ENCODE results near the gene CFAP44.

The CFAP44 gene

GRCh38 chr3:113439606-113440005 is 1.7 kb downstream of the CFAP44 start:
- no peaks in the 10 kb centered on the region for H3K9me3 ChIP-seq (ENCODE audit: control insufficient read depth, low read length)
- no peaks in the 10 kb centered on the region for H3K27me3 ChIP-seq (replicated peaks; ENCODE audit: control insufficient read depth, insufficient read depth, low read length, poor library complexity, severe bottlenecking)
- no peak for DNase-seq
- H3K4me1 ChIP-seq (ENCODE audit: control insufficient read depth, insufficient read depth, low read length, poor library complexity, severe bottlenecking): no peaks in the 10 kb centered on the region
- H3K36me3 ChIP-seq (ENCODE audit: control insufficient read depth, insufficient read depth, low read length): no peaks in the 10 kb centered on the region
- H3K27ac ChIP-seq (ENCODE audit: insufficient read depth, low read length, poor library complexity, severe bottlenecking): no peak overlapping the region
- no peak overlapping the region for H3K4me3 ChIP-seq (ENCODE audit: insufficient read depth, low read depth, low read length, poor library complexity, severe bottlenecking)

- no peak overlapping the region for H3K27ac ChIP-seq (ENCODE audit: insufficient read depth, low read length, poor library complexity, severe bottlenecking)
- no peaks in the 10 kb centered on the region for H3K9me3 ChIP-seq (ENCODE audit: control insufficient read depth, low read length)
- no peaks in the 10 kb centered on the region for H3K4me1 ChIP-seq (ENCODE audit: control insufficient read depth, insufficient read depth, low read length, poor library complexity, severe bottlenecking)
- H3K36me3 ChIP-seq (ENCODE audit: control insufficient read depth, insufficient read depth, low read length): no peaks in the 10 kb centered on the region
- no peak overlapping the region for H3K4me3 ChIP-seq (ENCODE audit: insufficient read depth, low read depth, low read length, poor library complexity, severe bottlenecking)
- no peak for DNase-seq
- no peaks in the 10 kb centered on the region for H3K27me3 ChIP-seq (replicated peaks; ENCODE audit: control insufficient read depth, insufficient read depth, low read length, poor library complexity, severe bottlenecking)
Measured at GRCh38 chr3:113438224-113438623, 3.1 kb downstream of the CFAP44 start.

GRCh38 chr3:113437411-113437810 is 3.9 kb downstream of the CFAP44 start:
- Histone ChIP-seq H3K27ac (ENCODE audit: insufficient read depth, low read length, poor library complexity, severe bottlenecking) (no peak overlapping the region), H3K4me3 (ENCODE audit: insufficient read depth, low read depth, low read length, poor library complexity, severe bottlenecking) (no peak overlapping the region), H3K9me3 (ENCODE audit: control insufficient read depth, low read length) (no peaks in the 10 kb centered on the region), H3K27me3 (replicated peaks; ENCODE audit: control insufficient read depth, insufficient read depth, low read length, poor library complexity, severe bottlenecking) (no peaks in the 10 kb centered on the region), H3K36me3 (ENCODE audit: control insufficient read depth, insufficient read depth, low read length) (no peaks in the 10 kb centered on the region), H3K4me1 (ENCODE audit: control insufficient read depth, insufficient read depth, low read length, poor library complexity, severe bottlenecking) (no peaks in the 10 kb centered on the region)
- no peak for DNase-seq

GRCh38 chr3:113436809-113437208 is 4.5 kb downstream of the CFAP44 start:
- Histone ChIP-seq H3K4me1 (ENCODE audit: control insufficient read depth, insufficient read depth, low read length, poor library complexity, severe bottlenecking) (no peaks in the 10 kb centered on the region), H3K9me3 (ENCODE audit: control insufficient read depth, low read length) (no peaks in the 10 kb centered on the region), H3K27me3 (replicated peaks; ENCODE audit: control insufficient read depth, insufficient read depth, low read length, poor library complexity, severe bottlenecking) (no peaks in the 10 kb centered on the region), H3K27ac (ENCODE audit: insufficient read depth, low read length, poor library complexity, severe bottlenecking) (no peak overlapping the region), H3K4me3 (ENCODE audit: insufficient read depth, low read depth, low read length, poor library complexity, severe bottlenecking) (no peak overlapping the region), H3K36me3 (ENCODE audit: control insufficient read depth, insufficient read depth, low read length) (no peaks in the 10 kb centered on the region)
- DNase-seq: no peak

- Histone ChIP-seq H3K36me3 (ENCODE audit: control insufficient read depth, insufficient read depth, low read length) (peaks cover 9% of the 10 kb centered on the region), H3K27ac (ENCODE audit: insufficient read depth, low read length, poor library complexity, severe bottlenecking) (no peak overlapping the region), H3K9me3 (ENCODE audit: control insufficient read depth, low read length) (no peaks in the 10 kb centered on the region), H3K27me3 (replicated peaks; ENCODE audit: control insufficient read depth, insufficient read depth, low read length, poor library complexity, severe bottlenecking) (no peaks in the 10 kb centered on the region), H3K4me1 (ENCODE audit: control insufficient read depth, insufficient read depth, low read length, poor library complexity, severe bottlenecking) (no peaks in the 10 kb centered on the region), H3K4me3 (ENCODE audit: insufficient read depth, low read depth, low read length, poor library complexity, severe bottlenecking) (no peak overlapping the region)
- no peak for DNase-seq
Measured at GRCh38 chr3:113431811-113432210, 9.5 kb downstream of the CFAP44 start.

- Histone ChIP-seq H3K27me3 (replicated peaks; ENCODE audit: control insufficient read depth, insufficient read depth, low read length, poor library complexity, severe bottlenecking) (no peaks in the 10 kb centered on the region), H3K4me1 (ENCODE audit: control insufficient read depth, insufficient read depth, low read length, poor library complexity, severe bottlenecking) (no peaks in the 10 kb centered on the region), H3K4me3 (ENCODE audit: insufficient read depth, low read depth, low read length, poor library complexity, severe bottlenecking) (no peak overlapping the region), H3K36me3 (ENCODE audit: control insufficient read depth, insufficient read depth, low read length) (peaks cover 23% of the 10 kb centered on the region), H3K9me3 (ENCODE audit: control insufficient read depth, low read length) (peaks cover 4% of the 10 kb centered on the region), H3K27ac (ENCODE audit: insufficient read depth, low read length, poor library complexity, severe bottlenecking) (no peak overlapping the region)
- no peak for DNase-seq
Measured at GRCh38 chr3:113428581-113428980, 12.7 kb downstream of the CFAP44 start.

GRCh38 chr3:113423699-113424098 is 17.6 kb downstream of the CFAP44 start:
- Histone ChIP-seq H3K27me3 (replicated peaks; ENCODE audit: control insufficient read depth, insufficient read depth, low read length, poor library complexity, severe bottlenecking) (no peaks in the 10 kb centered on the region), H3K4me3 (ENCODE audit: insufficient read depth, low read depth, low read length, poor library complexity, severe bottlenecking) (no peak overlapping the region), H3K27ac (ENCODE audit: insufficient read depth, low read length, poor library complexity, severe bottlenecking) (no peak overlapping the region)

GRCh38 chr3:113421082-113421481 is 20.2 kb downstream of the CFAP44 start:
- no peak overlapping the region for H3K27ac ChIP-seq (ENCODE audit: insufficient read depth, low read length, poor library complexity, severe bottlenecking)
- H3K4me3 ChIP-seq (ENCODE audit: insufficient read depth, low read depth, low read length, poor library complexity, severe bottlenecking): no peak overlapping the region
- peaks cover 10% of the 10 kb centered on the region for H3K36me3 ChIP-seq (ENCODE audit: control insufficient read depth, insufficient read depth, low read length)
- no peak for DNase-seq
- no peaks in the 10 kb centered on the region for H3K9me3 ChIP-seq (ENCODE audit: control insufficient read depth, low read length)
- H3K4me1 ChIP-seq (ENCODE audit: control insufficient read depth, insufficient read depth, low read length, poor library complexity, severe bottlenecking): no peaks in the 10 kb centered on the region
- no peaks in the 10 kb centered on the region for H3K27me3 ChIP-seq (replicated peaks; ENCODE audit: control insufficient read depth, insufficient read depth, low read length, poor library complexity, severe bottlenecking)

More at GRCh38 chr3:113423699-113424098, 17.6 kb downstream of the CFAP44 start:
- peaks cover 4% of the 10 kb centered on the region for H3K9me3 ChIP-seq (ENCODE audit: control insufficient read depth, low read length)
- H3K36me3 ChIP-seq (ENCODE audit: control insufficient read depth, insufficient read depth, low read length): peaks cover 20% of the 10 kb centered on the region
- no peaks in the 10 kb centered on the region for H3K4me1 ChIP-seq (ENCODE audit: control insufficient read depth, insufficient read depth, low read length, poor library complexity, severe bottlenecking)
- no peak for DNase-seq

GRCh38 chr3:113409676-113410075 is 31.6 kb downstream of the CFAP44 start:
- H3K27me3 ChIP-seq (replicated peaks; ENCODE audit: control insufficient read depth, insufficient read depth, low read length, poor library complexity, severe bottlenecking): no peaks in the 10 kb centered on the region
- H3K9me3 ChIP-seq (ENCODE audit: control insufficient read depth, low read length): no peaks in the 10 kb centered on the region
- no peak overlapping the region for H3K27ac ChIP-seq (ENCODE audit: insufficient read depth, low read length, poor library complexity, severe bottlenecking)
- no peaks in the 10 kb centered on the region for H3K36me3 ChIP-seq (ENCODE audit: control insufficient read depth, insufficient read depth, low read length)
- no peaks in the 10 kb centered on the region for H3K4me1 ChIP-seq (ENCODE audit: control insufficient read depth, insufficient read depth, low read length, poor library complexity, severe bottlenecking)
- H3K4me3 ChIP-seq (ENCODE audit: insufficient read depth, low read depth, low read length, poor library complexity, severe bottlenecking): no peak overlapping the region
- DNase-seq: no peak

GRCh38 chr3:113405180-113405579 is 36.1 kb downstream of the CFAP44 start:
- H3K36me3 ChIP-seq (ENCODE audit: control insufficient read depth, insufficient read depth, low read length): no peaks in the 10 kb centered on the region
- H3K9me3 ChIP-seq (ENCODE audit: control insufficient read depth, low read length): no peaks in the 10 kb centered on the region
- H3K27me3 ChIP-seq (replicated peaks; ENCODE audit: control insufficient read depth, insufficient read depth, low read length, poor library complexity, severe bottlenecking): no peaks in the 10 kb centered on the region
- no peak overlapping the region for H3K27ac ChIP-seq (ENCODE audit: insufficient read depth, low read length, poor library complexity, severe bottlenecking)
- no peak for DNase-seq
- H3K4me1 ChIP-seq (ENCODE audit: control insufficient read depth, insufficient read depth, low read length, poor library complexity, severe bottlenecking): no peaks in the 10 kb centered on the region
- no peak overlapping the region for H3K4me3 ChIP-seq (ENCODE audit: insufficient read depth, low read depth, low read length, poor library complexity, severe bottlenecking)

GRCh38 chr3:113404637-113405036 is 36.7 kb downstream of the CFAP44 start:
- Histone ChIP-seq H3K36me3 (ENCODE audit: control insufficient read depth, insufficient read depth, low read length) (no peaks in the 10 kb centered on the region), H3K27ac (ENCODE audit: insufficient read depth, low read length, poor library complexity, severe bottlenecking) (no peak overlapping the region), H3K4me1 (ENCODE audit: control insufficient read depth, insufficient read depth, low read length, poor library complexity, severe bottlenecking) (no peaks in the 10 kb centered on the region), H3K27me3 (replicated peaks; ENCODE audit: control insufficient read depth, insufficient read depth, low read length, poor library complexity, severe bottlenecking) (no peaks in the 10 kb centered on the region), H3K9me3 (ENCODE audit: control insufficient read depth, low read length) (no peaks in the 10 kb centered on the region), H3K4me3 (ENCODE audit: insufficient read depth, low read depth, low read length, poor library complexity, severe bottlenecking) (no peak overlapping the region)
- no peak for DNase-seq
